Epithelial cell of esophagus (primary cell): ENCODE data around the gene GPBAR1.
A peak's percentile ranks its signal among the peaks of the same experiment; 100 is the strongest.

ENCODE experiments used
- DNase-seq: peaks from one replicate; pipeline ENCODE4 v3.0.0; 2010; ENCODE audit warnings: low read depth
- H3K4me3 ChIP-seq: 2 replicates; pipeline ENCODE4 v1.5.1; 2011; ENCODE audit warnings: mild to moderate bottlenecking, low read length, control low read depth
- TF ChIP-seq, protein P1 (sequence below): IDR thresholded peaks from 2 replicates; pipeline ENCODE4 v1.5.1; 2011; ENCODE audit warnings: low read depth, mild to moderate bottlenecking, low read length, control low read depth, inconsistent platforms; ENCODE audit not compliant: insufficient read depth; ENCODE audit errors: missing control alignments

GPBAR1 gene

DNA sequence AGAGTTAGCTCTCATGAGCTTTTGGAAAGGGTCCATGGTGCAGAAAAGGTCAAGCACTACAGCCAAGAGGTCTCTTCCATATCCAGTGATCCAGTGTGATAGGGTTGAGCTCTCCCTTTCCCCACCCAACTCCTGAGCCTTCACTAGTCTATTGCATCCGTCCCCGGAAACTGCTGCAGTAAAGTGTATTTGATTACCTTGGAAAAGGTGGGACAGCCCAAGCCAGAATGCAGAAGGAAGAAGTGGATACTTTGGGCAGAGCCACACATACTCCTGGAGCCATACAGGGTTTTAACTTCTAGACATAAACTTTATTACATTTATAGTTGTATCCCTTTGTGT lies 13.1 kb downstream of the GPBAR1 start:
- DNase-seq, result no peak
- TF ChIP-seq, protein P1, sequence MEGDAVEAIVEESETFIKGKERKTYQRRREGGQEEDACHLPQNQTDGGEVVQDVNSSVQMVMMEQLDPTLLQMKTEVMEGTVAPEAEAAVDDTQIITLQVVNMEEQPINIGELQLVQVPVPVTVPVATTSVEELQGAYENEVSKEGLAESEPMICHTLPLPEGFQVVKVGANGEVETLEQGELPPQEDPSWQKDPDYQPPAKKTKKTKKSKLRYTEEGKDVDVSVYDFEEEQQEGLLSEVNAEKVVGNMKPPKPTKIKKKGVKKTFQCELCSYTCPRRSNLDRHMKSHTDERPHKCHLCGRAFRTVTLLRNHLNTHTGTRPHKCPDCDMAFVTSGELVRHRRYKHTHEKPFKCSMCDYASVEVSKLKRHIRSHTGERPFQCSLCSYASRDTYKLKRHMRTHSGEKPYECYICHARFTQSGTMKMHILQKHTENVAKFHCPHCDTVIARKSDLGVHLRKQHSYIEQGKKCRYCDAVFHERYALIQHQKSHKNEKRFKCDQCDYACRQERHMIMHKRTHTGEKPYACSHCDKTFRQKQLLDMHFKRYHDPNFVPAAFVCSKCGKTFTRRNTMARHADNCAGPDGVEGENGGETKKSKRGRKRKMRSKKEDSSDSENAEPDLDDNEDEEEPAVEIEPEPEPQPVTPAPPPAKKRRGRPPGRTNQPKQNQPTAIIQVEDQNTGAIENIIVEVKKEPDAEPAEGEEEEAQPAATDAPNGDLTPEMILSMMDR, result no peak
- no peak overlapping the region for H3K4me3 ChIP-seq

DNA sequence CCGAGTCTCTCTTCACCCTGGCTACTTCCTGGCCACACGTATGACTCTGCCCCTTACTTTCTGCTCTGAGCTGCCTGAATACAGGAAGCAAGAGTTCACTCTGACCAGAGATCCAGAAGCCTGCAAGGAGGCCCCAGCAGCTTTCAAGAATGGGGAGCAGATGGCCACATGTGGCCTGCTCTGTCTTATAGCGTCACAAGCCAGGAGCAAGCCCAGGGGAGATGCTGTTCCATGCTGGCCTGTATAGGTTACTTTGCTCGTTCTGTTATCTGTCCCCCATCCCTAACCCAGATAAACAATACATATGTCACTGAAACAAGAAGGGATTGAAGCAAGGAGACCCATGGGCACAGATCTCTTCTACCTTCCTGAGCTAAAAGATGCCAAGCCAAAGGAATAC lies 13.8 kb downstream of the GPBAR1 start:
- TF ChIP-seq, protein P1, result no peak
- no peak for DNase-seq
- no peak overlapping the region for H3K4me3 ChIP-seq

DNA sequence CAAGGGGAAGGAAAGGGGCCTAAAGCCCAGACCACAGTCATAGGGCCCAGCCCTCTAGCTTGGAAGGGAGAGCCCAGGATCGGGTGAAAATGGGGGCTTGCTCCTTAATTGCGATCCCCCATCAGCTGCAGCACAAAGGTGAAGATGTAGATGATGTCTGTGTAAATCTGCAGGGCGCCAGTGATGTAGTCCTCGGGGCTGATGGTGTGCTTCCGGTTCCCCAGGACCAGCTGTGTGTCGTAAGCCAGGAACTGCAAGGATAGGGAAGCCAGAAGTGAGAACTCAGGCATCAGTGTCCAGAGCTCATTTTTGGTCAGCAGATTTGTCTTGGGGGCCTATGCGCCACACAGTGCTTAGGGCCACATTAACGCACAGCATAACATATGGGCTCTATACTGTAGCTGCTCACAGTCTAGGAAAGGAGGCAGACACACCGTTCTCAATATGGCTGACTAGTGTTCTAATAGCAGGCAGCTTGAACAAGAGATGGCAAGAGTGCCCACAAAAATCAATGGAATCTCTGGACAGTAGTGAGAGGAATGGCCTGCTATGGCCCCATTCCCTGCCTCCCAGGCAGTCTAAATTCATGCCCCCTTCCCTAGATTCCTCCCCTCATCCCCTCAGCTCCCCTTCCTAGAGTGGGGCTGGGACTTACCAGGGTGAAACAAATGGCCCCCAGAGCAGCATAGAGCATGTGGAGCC lies 14.7 kb downstream of the GPBAR1 start:
- no peak for DNase-seq
- H3K4me3 ChIP-seq, result no peak overlapping the region
- TF ChIP-seq, protein P1, result no peak

DNA sequence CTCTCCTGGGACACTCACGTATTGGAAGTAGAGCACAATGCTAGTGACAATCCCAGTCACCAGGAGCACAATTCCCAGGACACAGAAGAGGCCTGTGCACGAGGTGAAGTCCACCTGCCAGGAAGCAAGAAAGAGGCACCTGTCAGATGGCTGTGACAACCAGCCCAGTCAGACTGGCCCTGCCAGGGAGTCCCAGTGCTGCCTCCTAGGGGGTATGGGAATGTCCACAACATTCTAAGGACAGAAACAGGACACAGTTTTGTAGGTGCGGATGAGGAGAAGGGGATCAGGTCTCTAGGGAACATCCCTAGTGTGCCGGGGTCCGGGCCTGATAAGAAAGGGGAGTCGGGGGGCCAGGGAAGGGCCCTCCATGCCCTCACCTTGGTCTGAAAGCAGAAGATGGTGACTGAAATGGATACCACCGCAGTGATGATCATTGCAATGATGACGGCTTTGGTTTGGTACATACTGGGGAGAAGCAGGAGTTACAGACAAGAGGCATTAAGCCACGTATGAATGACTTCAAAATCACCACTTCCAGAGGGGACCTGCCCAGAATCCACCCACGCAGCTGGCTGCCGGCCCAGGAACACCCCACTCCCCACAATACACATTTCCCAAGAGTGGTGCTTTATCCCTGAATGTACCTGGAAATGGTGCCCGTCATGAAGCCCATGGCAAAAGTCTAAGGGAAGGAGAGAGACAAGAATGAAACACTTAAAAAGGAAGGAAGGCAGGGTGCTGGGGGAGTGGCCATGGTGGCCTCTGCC lies 16.4 kb downstream of the GPBAR1 start:
- TF ChIP-seq, protein P1, result peak; percentile 39
- no peak for DNase-seq
- no peak overlapping the region for H3K4me3 ChIP-seq

DNA sequence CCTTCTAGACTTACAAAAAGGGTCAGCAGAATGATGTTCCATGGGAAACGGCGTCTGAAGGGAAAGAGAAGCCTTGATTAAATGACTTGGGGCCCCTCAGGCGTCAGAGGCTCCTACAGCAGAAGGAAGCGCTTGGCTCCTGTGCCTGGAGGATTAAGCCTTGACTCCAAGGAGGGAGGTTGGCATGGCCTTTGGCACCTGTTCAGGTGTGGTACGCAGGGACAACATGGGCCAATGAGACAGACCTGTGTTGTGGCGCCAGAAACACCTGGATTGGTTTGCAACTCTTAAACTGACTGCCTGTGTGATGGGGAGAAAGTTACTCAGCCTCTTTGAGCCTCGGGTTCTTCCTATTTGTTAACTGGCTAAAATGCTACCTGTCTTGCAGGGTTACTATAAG lies 17.1 kb downstream of the GPBAR1 start:
- TF ChIP-seq, protein P1, result no peak
- no peak overlapping the region for H3K4me3 ChIP-seq
- no peak for DNase-seq

DNA sequence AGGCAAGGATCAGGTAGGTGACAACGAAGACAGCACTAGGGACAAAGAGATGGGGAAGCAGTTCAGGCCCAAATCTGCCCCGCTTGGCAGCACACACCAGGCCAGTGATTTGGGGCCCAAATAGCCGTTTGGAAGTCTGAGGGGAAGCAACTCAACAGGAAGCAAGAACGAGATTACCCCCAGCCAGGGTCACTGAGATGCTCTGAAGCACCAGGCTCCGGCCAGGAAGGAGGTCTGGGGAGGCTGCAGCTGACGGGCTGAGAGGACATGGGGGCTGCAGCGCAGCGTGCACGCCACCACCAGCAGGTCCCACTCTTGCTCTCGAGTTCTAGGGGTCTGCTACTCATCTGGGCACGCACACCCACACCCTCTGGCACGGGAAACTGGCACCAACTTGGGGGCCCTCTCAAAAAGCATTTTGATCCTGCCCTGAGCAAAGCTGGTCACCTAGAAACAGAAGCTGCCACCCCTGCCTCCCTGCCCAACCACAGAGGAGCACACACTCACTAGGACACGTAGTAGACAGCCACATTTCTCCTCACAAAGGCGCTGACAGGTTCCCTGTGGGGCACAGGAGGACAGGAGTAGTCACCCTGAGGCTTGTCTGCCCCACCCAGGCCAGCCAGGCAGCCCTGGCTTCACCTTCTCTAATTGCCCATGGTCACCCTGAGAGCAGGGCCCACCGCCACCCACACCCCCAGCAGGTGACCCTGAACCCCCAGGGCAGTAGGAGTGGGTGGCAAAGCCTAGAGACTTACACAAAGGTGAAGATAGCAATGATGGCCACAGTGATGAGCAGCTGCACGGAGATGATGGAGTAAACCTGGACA lies 17.9 kb downstream of the GPBAR1 start:
- DNase-seq, result no peak
- TF ChIP-seq, protein P1, result no peak
- H3K4me3 ChIP-seq, result no peak overlapping the region
